Measurements from ENCODE around the gene SPTAN1. TPM values are rescaled to one million over a fixed set of nuclear protein-coding genes. Genes with fewer than 3 reads are reported as not detected.

Gene SPTAN1
- total and polyA plus RNA-seq, 2 donors (not counting 3 experiments of a cell fraction or from before 2014, with no cell fraction given) = 408 to 502 TPM

GRCh38 chr9:128595471-128595870 is 43.1 kb downstream of the SPTAN1 start:
- H3K27ac ChIP-seq (ENCODE audit: insufficient read depth, low read depth, low read length) = no peak overlapping the region
- H3K4me1 ChIP-seq (ENCODE audit: control insufficient read depth, extremely low read depth, insufficient read depth, low read length) = no peaks in the 10 kb centered on the region
- peaks cover 29 to 74% of the 10 kb centered on the region in 2 experiments for H3K36me3 ChIP-seq (ENCODE audit: control insufficient read depth in 2 of 2, extremely low read depth in 1 of 2, insufficient read depth in 2 of 2, low read length in 2 of 2)
- no peak overlapping the region for H3K4me3 ChIP-seq (replicated peaks in 1 of 3; ENCODE audit: insufficient read depth in 1 of 3, low read depth in 1 of 3, low read length in 3 of 3)
- dilution Hi-C loops (cut with MboI; ENCODE audit: extremely low pct_ligation_motif_present, low sequenced_read_pairs) (no loop called here), intact Hi-C loops (cut with micrococcal nuclease) (no loop called here)
- CTCF ChIA-PET = interaction anchor here (1.0 to 1.2 kb wide), 2 partner anchors 9 to 19 kb away, joined by 3 read pairs; no protein-coding TSS in a partner anchor
- H4K20me1 ChIP-seq (replicated peaks; ENCODE audit: control insufficient read depth, extremely low read depth, insufficient read depth, low read length) = no peaks in the 10 kb centered on the region
- H3K79me2 ChIP-seq (ENCODE audit: control insufficient read depth, insufficient read depth, low read length) = no peaks in the 10 kb centered on the region
- no peak overlapping the region for H3K4me2 ChIP-seq (ENCODE audit: insufficient read depth, low read length)
- H2AFZ ChIP-seq (ENCODE audit: low read depth, low read length) = no peak overlapping the region
- H3K27me3 ChIP-seq (ENCODE audit: control insufficient read depth in 2 of 2, insufficient read depth in 2 of 2, low read length in 2 of 2) = no peaks in the 10 kb centered on the region
- TF ChIP-seq POLR2AphosphoS5 (IDR thresholded peaks at IDR 0.05; ENCODE audit: insufficient read depth, low read depth, low read length) (no peak), EZH2 (IDR thresholded peaks at IDR 0.05; ENCODE audit: borderline replicate concordance, low read depth, low read length, severe bottlenecking) (no peak), POLR2A (IDR thresholded peaks at IDR 0.05; ENCODE audit: low read depth, low read length) (no peak), GATA2 (IDR thresholded peaks at IDR 0.05; ENCODE audit: insufficient read depth, insufficient read length, low read depth, low read length) (no peak), MYC (IDR thresholded peaks at IDR 0.05; ENCODE audit: low read depth, low read length) (no peak), MAX (IDR thresholded peaks at IDR 0.05; ENCODE audit: insufficient read depth, insufficient read length) (no peak), FOS (IDR thresholded peaks at IDR 0.05; ENCODE audit: borderline replicate concordance, insufficient read depth, low read length) (no peak), JUN (IDR thresholded peaks at IDR 0.05; ENCODE audit: borderline replicate concordance, insufficient read depth, insufficient read length, low read depth) (no peak), CTCF (IDR thresholded peaks at IDR 0.05; ENCODE audit: extremely low read depth in 1 of 2, insufficient read depth in 1 of 2, low read depth in 1 of 2, low read length in 2 of 2) (no peak)
- POLR2A ChIA-PET = no interaction called here
- H3K9me1 ChIP-seq (replicated peaks; ENCODE audit: control insufficient read depth, extremely low read depth, insufficient read depth, low read length) = no peaks in the 10 kb centered on the region
- FAIRE-seq (no peak), DNase-seq (ENCODE audit: low read depth, low spot score) (no peak)
- no peaks in the 10 kb centered on the region for H3K9me3 ChIP-seq (replicated peaks; ENCODE audit: control insufficient read depth, insufficient read depth, low read length)
- no peak overlapping the region for H3K9ac ChIP-seq (replicated peaks; ENCODE audit: extremely low read depth, insufficient read depth, low read length)
- no TSS peak for BruUV-seq (replicated peaks)

Data from endothelial cell of umbilical vein (primary cell).